GM12891 (cell line): ENCODE measurements around the gene TSPAN18.

ENCODE experiments used
- PAX5 ChIP-seq: IDR thresholded peaks from 2 replicates; pipeline ENCODE4 v1.6.1; 2011; ENCODE audit warnings: low read length, moderate library complexity, mild to moderate bottlenecking; ENCODE audit not compliant: insufficient read depth, severe bottlenecking
- POLR2A ChIP-seq: IDR thresholded peaks from 2 replicates; pipeline ENCODE4 v1.6.1; 2011; ENCODE audit warnings: low read depth, low read length, control low read depth
- POLR2AphosphoS5 ChIP-seq: IDR thresholded peaks from 2 replicates; pipeline ENCODE4 v1.6.1; 2011; ENCODE audit warnings: low read depth, low read length, control low read depth
- SPI1 ChIP-seq: IDR thresholded peaks from 2 replicates; pipeline ENCODE4 v1.6.1; 2011; ENCODE audit warnings: low read depth, low read length, control low read depth
- TAF1 ChIP-seq: IDR thresholded peaks from 2 replicates; pipeline ENCODE4 v1.6.1; 2011; ENCODE audit warnings: low read depth, low read length, control low read depth

DNA sequence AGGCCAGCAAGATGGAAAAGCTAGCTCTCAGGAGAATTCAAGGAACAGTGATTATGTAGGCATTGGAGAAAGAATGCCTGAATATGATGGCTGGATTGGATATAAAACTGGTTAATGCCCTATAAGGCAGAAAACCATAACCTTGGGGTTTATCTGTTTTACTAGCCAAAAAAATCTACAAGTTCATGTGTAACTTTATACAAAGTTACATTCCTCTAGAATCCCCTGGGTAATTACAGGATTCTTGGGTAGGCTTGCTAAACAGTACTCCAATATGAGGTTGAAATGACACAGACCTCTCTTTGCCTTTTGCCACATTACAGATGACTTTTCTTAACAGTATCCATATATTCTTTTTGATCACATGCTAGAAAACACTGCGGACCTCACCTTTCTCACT, 26.0 kb downstream of the TSPAN18 start:
- TF ChIP-seq POLR2AphosphoS5 (no peak), SPI1 (no peak), POLR2A (no peak), TAF1 (no peak), PAX5 (no peak)
